IMR-90 (cell line): ENCODE results near the gene DPF3. TPM values are rescaled to one million over a fixed set of nuclear protein-coding genes. Genes with fewer than 3 reads are reported as not detected.

Experiments
- ATAC-seq: fragments of 200-7000 bp; cut with Tn5 transposase; 2 replicates; pipeline ENCODE4 v1.9.1; 2020; ENCODE audit warnings: low read depth, mild to moderate bottlenecking, moderate library complexity
- BruUV-seq: library from RNA; stranded (reverse); fragments of 400-500 nt; replicated peaks from 2 replicates; lab custom pipeline; 2021; lab: Mats Ljungman, UMichigan
- CTCF ChIA-PET: fragments of 300-600 bp; formaldehyde crosslinking; extraction: SDS; loops from one replicate; lab custom pipeline; 2021; ENCODE audit warnings: antibody characterized with exemption; lab: Yijun Ruan, JAX
- POLR2A ChIA-PET: fragments of 300-600 bp; sonication (Branson Sonifier 250); formaldehyde crosslinking; loops from one replicate; lab custom pipeline; 2022; ENCODE audit warnings: antibody characterized with exemption; ENCODE audit not compliant: unreplicated experiment; lab: Charles Lee
- DNase-seq: peaks from one replicate; pipeline ENCODE4 v3.0.0; 2013
- H2AFZ ChIP-seq: replicated peaks from 2 replicates; pipeline ENCODE3; 2013; ENCODE audit warnings: low read length, mild to moderate bottlenecking; ENCODE audit not compliant: poor library complexity
- H2AK5ac ChIP-seq: 2 replicates; pipeline ENCODE4 v1.6.1; 2013; ENCODE audit warnings: low read depth, low read length, inconsistent platforms
- H2AK9ac ChIP-seq: replicated peaks from 2 replicates; pipeline ENCODE3; 2013; ENCODE audit warnings: mild to moderate bottlenecking, low read depth, low read length, moderate library complexity; ENCODE audit not compliant: poor library complexity
- H2BK120ac ChIP-seq: 2 replicates; pipeline ENCODE4 v1.6.1; 2013; ENCODE audit warnings: low read depth, low read length, inconsistent platforms
- H2BK15ac ChIP-seq: 3 replicates; pipeline ENCODE4 v1.6.1; 2013; ENCODE audit warnings: low read depth, low read length, inconsistent platforms
- H2BK20ac ChIP-seq: 2 replicates; pipeline ENCODE4 v1.6.1; 2013; ENCODE audit warnings: low read depth, mild to moderate bottlenecking, inconsistent platforms, low read length, moderate library complexity
- H2BK5ac ChIP-seq: 2 replicates; pipeline ENCODE4 v1.6.1; 2013; ENCODE audit warnings: mild to moderate bottlenecking, low read depth, low read length, inconsistent platforms; ENCODE audit not compliant: poor library complexity, severe bottlenecking
- H3K14ac ChIP-seq: replicated peaks from 2 replicates; pipeline ENCODE4 v1.6.1; 2013; ENCODE audit warnings: low read depth, low read length, inconsistent platforms
- H3K18ac ChIP-seq: 2 replicates; pipeline ENCODE4 v1.6.1; 2013; ENCODE audit warnings: low read depth, low read length, control low read depth
- H3K23ac ChIP-seq: 2 replicates; pipeline ENCODE4 v1.6.1; 2013; ENCODE audit warnings: low read depth, low read length, inconsistent platforms
- H3K27ac ChIP-seq: 2 replicates; pipeline ENCODE4 v1.5.1; 2013; ENCODE audit warnings: mild to moderate bottlenecking, control low read depth, low read length; ENCODE audit not compliant: insufficient read depth
- H3K27me3 ChIP-seq: 2 replicates; pipeline ENCODE4 v1.6.1; 2013; ENCODE audit warnings: low read length; ENCODE audit not compliant: control insufficient read depth, insufficient read depth
- H3K36me3 ChIP-seq: 2 replicates; pipeline ENCODE4 v1.6.1; 2013; ENCODE audit warnings: low read length, mixed read lengths; ENCODE audit not compliant: control insufficient read depth, insufficient read depth
- H3K4ac ChIP-seq: 2 replicates; pipeline ENCODE4 v1.6.1; 2013; ENCODE audit warnings: low read depth, low read length, inconsistent platforms
- H3K4me1 ChIP-seq: 2 replicates; pipeline ENCODE4 v1.6.1; 2013; ENCODE audit warnings: low read length, mixed read lengths; ENCODE audit not compliant: control insufficient read depth, insufficient read depth
- H3K4me2 ChIP-seq: 2 replicates; pipeline ENCODE4 v1.6.1; 2013; ENCODE audit warnings: low read depth, mild to moderate bottlenecking, control low read depth, low read length, moderate library complexity
- H3K4me3 ChIP-seq: 2 replicates; pipeline ENCODE4 v1.5.1; 2013; ENCODE audit warnings: low read depth, mild to moderate bottlenecking, control low read depth, low read length, moderate library complexity; ENCODE audit not compliant: insufficient read depth
- H3K56ac ChIP-seq: 2 replicates; pipeline ENCODE4 v1.6.1; 2013; ENCODE audit warnings: low read length, inconsistent platforms; ENCODE audit not compliant: insufficient read depth; ENCODE audit errors: extremely low read depth
- H3K79me1 ChIP-seq, 2 experiments: 2 replicates each; pipeline ENCODE4 v1.6.1; 2013; ENCODE audit warnings: low read length in 2 of 2, inconsistent platforms in 1 of 2, low read depth in 1 of 2
- H3K9ac ChIP-seq: 2 replicates; pipeline ENCODE4 v1.6.1; 2013; ENCODE audit warnings: low read depth, low read length, control low read depth
- H3K9me1 ChIP-seq: 2 replicates; pipeline ENCODE4 v1.6.1; 2013; ENCODE audit warnings: low read length, inconsistent platforms; ENCODE audit not compliant: insufficient read depth
- H3K9me3 ChIP-seq: 2 replicates; pipeline ENCODE4 v1.6.1; 2013; ENCODE audit warnings: low read length; ENCODE audit not compliant: control insufficient read depth, insufficient read depth
- H4K20me1 ChIP-seq: 2 replicates; pipeline ENCODE4 v1.6.1; 2013; ENCODE audit warnings: low read length, inconsistent platforms; ENCODE audit not compliant: insufficient read depth
- H4K5ac ChIP-seq: 2 replicates; pipeline ENCODE4 v1.6.1; 2013; ENCODE audit warnings: mild to moderate bottlenecking, low read depth, low read length, control low read depth
- H4K8ac ChIP-seq, 2 experiments: 2 replicates each; pipeline ENCODE4 v1.6.1; 2013; ENCODE audit warnings: low read depth in 2 of 2, low read length in 2 of 2, control low read depth in 1 of 2, inconsistent platforms in 1 of 2
- H4K91ac ChIP-seq: 2 replicates; pipeline ENCODE4 v1.6.1; 2013; ENCODE audit warnings: low read depth, low read length, inconsistent platforms; ENCODE audit not compliant: insufficient read depth
- BHLHE40 ChIP-seq: fragments of 150-350 bp; IDR thresholded peaks from 2 replicates; pipeline ENCODE4 v1.6.1; 2016; ENCODE audit warnings: mild to moderate bottlenecking, low read depth, low read length
- CEBPB ChIP-seq: IDR thresholded peaks from 2 replicates; pipeline ENCODE4 v1.6.1; 2012; ENCODE audit warnings: low read depth, low read length, improper control_type of control experiment
- CHD1 ChIP-seq: IDR thresholded peaks from 2 replicates; pipeline ENCODE4 v1.6.1; 2012; ENCODE audit warnings: low read depth, low read length, improper control_type of control experiment
- CTCF ChIP-seq: conservative IDR thresholded peaks from 2 replicates; pipeline ENCODE4 v1.5.1; 2012; ENCODE audit warnings: mild to moderate bottlenecking, low read depth, low read length, improper control_type of control experiment
- ELK1 ChIP-seq: fragments of 150-350 bp; IDR thresholded peaks from 2 replicates; pipeline ENCODE4 v1.6.1; 2016; ENCODE audit warnings: low read depth, mild to moderate bottlenecking, low read length, moderate library complexity, borderline replicate concordance
- FOS ChIP-seq: fragments of 150-350 bp; IDR thresholded peaks from 2 replicates; pipeline ENCODE4 v1.6.1; 2016; ENCODE audit warnings: low read depth, low read length
- MAFK ChIP-seq: IDR thresholded peaks from 2 replicates; pipeline ENCODE4 v1.6.1; 2012; ENCODE audit warnings: low read depth, low read length, improper control_type of control experiment
- RAD21 ChIP-seq: IDR thresholded peaks from 2 replicates; pipeline ENCODE4 v1.6.1; 2012; ENCODE audit warnings: low read length, improper control_type of control experiment
- RFX5 ChIP-seq: IDR thresholded peaks from 2 replicates; pipeline ENCODE4 v1.8.0; 2012; ENCODE audit warnings: low read depth, mild to moderate bottlenecking, low read length, moderate library complexity
- USF2 ChIP-seq: fragments of 150-350 bp; IDR thresholded peaks from 2 replicates; pipeline ENCODE4 v1.6.1; 2017; ENCODE audit warnings: mild to moderate bottlenecking, antibody characterized with exemption, low read length, low read depth
- whole genome bisulfite sequencing, 2 experiments: methylation state at CpG; one replicate each; pipeline versions ENCODE4 v1.1.5 to v1.1.7; 2013; ENCODE audit warnings: missing lambda C conversion rate in 2 of 2; ENCODE audit not compliant: insufficient read length in 1 of 2; ENCODE audit errors: extremely low coverage in 2 of 2; 5-methylcytosine and 5-hydroxymethylcytosine counted together
- dilution Hi-C: fragments of 300-500 bp; cut with HindIII; formaldehyde crosslinking; loops from one replicate; pipeline ENCODE4 v1.14.3; 2018; ENCODE audit warnings: low sequenced_read_pairs; ENCODE audit not compliant: unreplicated experiment
- in situ Hi-C: fragments of 300-500 bp; cut with MboI; formaldehyde crosslinking; loops from 3 replicates; pipeline ENCODE4 v1.14.3; 2019; ENCODE audit warnings: low sequenced_read_pairs, inconsistent platforms, mixed read lengths
- intact Hi-C: fragments of 100-400 bp; cut with micrococcal nuclease; formaldehyde crosslinking; loops from 2 replicates; pipeline ENCODE4 v1.10.0; 2022
- polyA plus RNA-seq, 3 experiments: library from polyadenylated mRNA; depleted of rRNA; stranded (reverse); fragments of >200 nt; gene quantifications; 2 replicates each; pipeline ENCODE4 v1.2.3, GENCODE V29; 2012; ENCODE audit warnings: low replicate concordance in 1 of 3
- total RNA-seq: library from RNA; depleted of rRNA; stranded (reverse); fragments of >200 nt; gene quantifications from 2 replicates; pipeline ENCODE4 v1.2.3, GENCODE V29; 2012

Gene DPF3
- total and polyA plus RNA-seq, 2 of the 4 experiments (the other 2 are of a cell fraction), result 30.5 to 32.8 TPM

- in situ Hi-C loops (no loop called here), dilution Hi-C loops (no loop called here), intact Hi-C loops (no loop called here)
- ATAC-seq (peak; percentile 46), DNase-seq (peak; percentile 44)
- H3K4me1 ChIP-seq, result peaks cover 2% of the 10 kb centered on the region; the same call in 1 of the 2 replicates
- peak overlapping the region; percentile 11; the same call in 1 of the 2 replicates for H3K14ac ChIP-seq
- WGBS, 2 experiments, result no CpG with 5 or more reads among the region's 1 CpG
- no peak overlapping the region for H2AFZ ChIP-seq
- no peak overlapping the region for H3K27ac ChIP-seq
- ChIA-PET POLR2A (no interaction called here), CTCF (no interaction called here)
- H3K56ac ChIP-seq, result no peak overlapping the region
- 0 out of 2 replicates have a peak, but pooled peaks cover 7% of the 10 kb centered on the region for H3K9me1 ChIP-seq
- H3K79me1 ChIP-seq, result peaks cover 44 to 73% of the 10 kb centered on the region in 2 experiments
- H2BK20ac ChIP-seq, result no peak overlapping the region
- TF ChIP-seq RFX5 (no peak), MAFK (no peak), RAD21 (no peak), BHLHE40 (no peak), USF2 (no peak), CTCF (no peak), CEBPB (no peak), CHD1 (no peak), ELK1 (no peak), FOS (no peak)
- H4K8ac ChIP-seq, result no peak overlapping the region
- H2BK5ac ChIP-seq, result no peak overlapping the region
- 0 out of 2 replicates have a peak overlapping the region, but pooled peaks have one; percentile 5 for H3K4ac ChIP-seq
- H2BK120ac ChIP-seq, result no peak overlapping the region
- no peak overlapping the region for H3K18ac ChIP-seq
- no peak overlapping the region for H2AK5ac ChIP-seq
- no peak overlapping the region for H4K5ac ChIP-seq
- no peak overlapping the region for H3K4me3 ChIP-seq
- peaks cover 2% of the 10 kb centered on the region; the same call in 1 of the 2 replicates for H3K36me3 ChIP-seq
- H3K4me2 ChIP-seq, result no peak overlapping the region
- H3K23ac ChIP-seq, result no peak overlapping the region
- no peaks in the 10 kb centered on the region for H3K27me3 ChIP-seq
- no peak overlapping the region for H2BK15ac ChIP-seq
- no peaks in the 10 kb centered on the region for H3K9me3 ChIP-seq
- no peak overlapping the region for H3K9ac ChIP-seq
- H2AK9ac ChIP-seq, result peak overlapping the region; percentile 10
- no peak overlapping the region for H4K91ac ChIP-seq
- BruUV-seq, result no TSS peak
- H4K20me1 ChIP-seq, result peaks cover 25% of the 10 kb centered on the region
These were observed 38.0 kb downstream of the DPF3 start for GRCh38 chr14:72855913-72856312.
